Measurements from ENCODE around the gene BAX.

- TF ChIP-seq CTCF (IDR thresholded peaks at IDR 0.05) = no peak
- TF ChIP-seq POLR2A (IDR thresholded peaks at IDR 0.05) = no peak
Observed at GRCh38 chr19:48907671-48908070, 47.0 kb upstream of the BAX start.
